Loucy (cell line): ENCODE data around the gene GAREM2.

Experiments
- H2AFZ ChIP-seq: fragments of 200-600 bp; sonication (generic); 2 replicates; pipeline ENCODE4 v1.6.0; 2016; ENCODE audit warnings: antibody characterized with exemption, mild to moderate bottlenecking, low read length, moderate library complexity
- H3F3A ChIP-seq: fragments of 200-600 bp; 2 replicates; pipeline ENCODE4 v1.6.0; 2016; ENCODE audit warnings: antibody characterized with exemption, low read depth, mild to moderate bottlenecking
- H3K27me3 ChIP-seq: fragments of 200-600 bp; sonication (generic); 2 replicates; pipeline ENCODE4 v1.6.1; 2014; ENCODE audit warnings: low read length, mild to moderate bottlenecking; ENCODE audit not compliant: insufficient read depth, poor library complexity, severe bottlenecking
- H3K36me3 ChIP-seq: fragments of 200-600 bp; sonication (generic); 2 replicates; pipeline ENCODE4 v1.6.1; 2016; ENCODE audit warnings: low read length; ENCODE audit not compliant: insufficient read depth
- H3K4me1 ChIP-seq: fragments of 200-600 bp; sonication (generic); 2 replicates; pipeline ENCODE4 v1.5.1; 2014; ENCODE audit warnings: low read length, mild to moderate bottlenecking; ENCODE audit not compliant: insufficient read depth, poor library complexity, severe bottlenecking
- H3K4me2 ChIP-seq: fragments of 200-600 bp; sonication (generic); 2 replicates; pipeline ENCODE4 v1.6.0; 2014; ENCODE audit warnings: antibody characterized with exemption, low read length, low read depth, mild to moderate bottlenecking; ENCODE audit not compliant: poor library complexity, severe bottlenecking
- H3K4me3 ChIP-seq: fragments of 200-600 bp; sonication (generic); 2 replicates; pipeline ENCODE4 v1.5.1; 2014; ENCODE audit warnings: low read length, mild to moderate bottlenecking, mixed read lengths; ENCODE audit not compliant: poor library complexity, severe bottlenecking
- H3K79me2 ChIP-seq: fragments of 200-600 bp; sonication (generic); 2 replicates; pipeline ENCODE4 v1.6.1; 2014; ENCODE audit warnings: low read length; ENCODE audit not compliant: insufficient read depth
- H3K9ac ChIP-seq: fragments of 200-600 bp; sonication (generic); 2 replicates; pipeline ENCODE4 v1.6.0; 2014; ENCODE audit warnings: mild to moderate bottlenecking, low read depth, low read length, moderate library complexity; ENCODE audit not compliant: poor library complexity, severe bottlenecking
- H3K9me2 ChIP-seq: fragments of 200-600 bp; sonication (generic); replicated peaks from 2 replicates; pipeline ENCODE4 v1.6.1; 2016; ENCODE audit warnings: low read depth, low read length, mixed read lengths
- H3K9me3 ChIP-seq: fragments of 200-600 bp; sonication (generic); 2 replicates; pipeline ENCODE4 v1.6.1; 2014; ENCODE audit warnings: mild to moderate bottlenecking, antibody characterized with exemption, low read length, low read depth; ENCODE audit not compliant: insufficient read depth
- H4K20me1 ChIP-seq: fragments of 200-600 bp; sonication (generic); 2 replicates; pipeline ENCODE4 v1.6.0; 2014; ENCODE audit warnings: antibody characterized with exemption, low read length, mild to moderate bottlenecking; ENCODE audit not compliant: insufficient read depth, poor library complexity, severe bottlenecking
- EZH2phosphoT487 ChIP-seq: fragments of 200-600 bp; IDR thresholded peaks from 2 replicates; pipeline ENCODE4 v1.6.1; 2018; ENCODE audit warnings: antibody characterized with exemption, mild to moderate bottlenecking, moderate library complexity, borderline replicate concordance
- TF ChIP-seq, protein P1 (sequence below): fragments of 200-600 bp; sonication (generic); conservative IDR thresholded peaks from 2 replicates; pipeline ENCODE4 v1.5.1; 2014; ENCODE audit warnings: mild to moderate bottlenecking, antibody characterized with exemption, low read length

The GAREM2 gene

DNA sequence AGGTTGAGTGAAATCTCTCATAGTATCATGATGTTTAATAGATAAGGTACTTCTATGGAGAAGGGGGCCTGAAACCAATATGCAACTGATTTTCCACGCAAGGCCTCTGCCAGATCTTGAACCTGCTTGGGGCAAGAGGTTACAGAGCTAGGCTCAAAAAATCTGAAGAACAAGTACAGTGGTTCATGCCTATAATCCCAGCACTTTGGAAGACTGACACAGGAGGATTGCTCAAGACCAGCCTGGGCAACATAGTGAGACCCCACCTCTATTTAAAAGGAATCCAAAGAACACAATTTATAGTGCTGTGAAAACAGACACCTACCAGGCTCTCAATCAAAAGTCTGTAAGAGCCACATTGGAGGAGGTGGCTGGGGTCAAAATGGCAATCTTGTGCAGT lies 42.9 kb downstream of the GAREM2 start:
- H4K20me1 ChIP-seq, result no peaks in the 10 kb centered on the region
- no peaks in the 10 kb centered on the region for H3K79me2 ChIP-seq
- no peaks in the 10 kb centered on the region for H3K27me3 ChIP-seq
- H3K36me3 ChIP-seq, result peaks cover 81% of the 10 kb centered on the region
- no peak overlapping the region for H3K9ac ChIP-seq
- H3K4me2 ChIP-seq, result no peak overlapping the region
- TF ChIP-seq, protein P1, sequence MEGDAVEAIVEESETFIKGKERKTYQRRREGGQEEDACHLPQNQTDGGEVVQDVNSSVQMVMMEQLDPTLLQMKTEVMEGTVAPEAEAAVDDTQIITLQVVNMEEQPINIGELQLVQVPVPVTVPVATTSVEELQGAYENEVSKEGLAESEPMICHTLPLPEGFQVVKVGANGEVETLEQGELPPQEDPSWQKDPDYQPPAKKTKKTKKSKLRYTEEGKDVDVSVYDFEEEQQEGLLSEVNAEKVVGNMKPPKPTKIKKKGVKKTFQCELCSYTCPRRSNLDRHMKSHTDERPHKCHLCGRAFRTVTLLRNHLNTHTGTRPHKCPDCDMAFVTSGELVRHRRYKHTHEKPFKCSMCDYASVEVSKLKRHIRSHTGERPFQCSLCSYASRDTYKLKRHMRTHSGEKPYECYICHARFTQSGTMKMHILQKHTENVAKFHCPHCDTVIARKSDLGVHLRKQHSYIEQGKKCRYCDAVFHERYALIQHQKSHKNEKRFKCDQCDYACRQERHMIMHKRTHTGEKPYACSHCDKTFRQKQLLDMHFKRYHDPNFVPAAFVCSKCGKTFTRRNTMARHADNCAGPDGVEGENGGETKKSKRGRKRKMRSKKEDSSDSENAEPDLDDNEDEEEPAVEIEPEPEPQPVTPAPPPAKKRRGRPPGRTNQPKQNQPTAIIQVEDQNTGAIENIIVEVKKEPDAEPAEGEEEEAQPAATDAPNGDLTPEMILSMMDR, result no peak
- no peak for TF ChIP-seq EZH2phosphoT487
- no peaks in the 10 kb centered on the region for H3K9me3 ChIP-seq
- H3K4me1 ChIP-seq, result no peaks in the 10 kb centered on the region
- H3F3A ChIP-seq, result no peaks in the 10 kb centered on the region
- no peaks in the 10 kb centered on the region for H3K9me2 ChIP-seq
- H2AFZ ChIP-seq, result no peak overlapping the region
- no peak overlapping the region for H3K4me3 ChIP-seq

DNA sequence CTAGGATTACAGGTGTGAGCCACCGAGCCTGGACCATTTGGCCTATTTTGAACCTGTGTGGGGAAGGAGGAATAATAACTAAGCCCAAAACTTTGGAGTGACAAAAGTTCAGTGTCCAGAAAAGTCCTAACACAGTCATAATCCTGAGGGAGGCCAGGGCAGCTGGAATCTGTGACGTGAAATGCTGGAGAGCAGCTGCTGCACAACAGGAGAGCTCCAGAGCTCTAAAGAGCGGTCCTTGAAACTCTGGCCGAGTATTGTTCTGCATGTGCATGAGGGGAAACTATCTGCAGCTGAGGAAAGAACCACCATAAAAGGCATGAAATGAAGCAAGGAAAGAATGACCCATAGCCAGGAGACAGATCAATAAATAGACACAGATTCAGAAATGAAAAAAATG lies 43.7 kb downstream of the GAREM2 start:
- H3K4me1 ChIP-seq, result no peaks in the 10 kb centered on the region
- H3K36me3 ChIP-seq, result peaks cover 78% of the 10 kb centered on the region
- no peak overlapping the region for H3K9ac ChIP-seq
- TF ChIP-seq, protein P1, result no peak
- no peak for TF ChIP-seq EZH2phosphoT487
- H4K20me1 ChIP-seq, result no peaks in the 10 kb centered on the region
- no peaks in the 10 kb centered on the region for H3K9me3 ChIP-seq
- no peak overlapping the region for H3K4me2 ChIP-seq
- no peaks in the 10 kb centered on the region for H3K79me2 ChIP-seq
- no peak overlapping the region for H2AFZ ChIP-seq
- no peak overlapping the region for H3K4me3 ChIP-seq
- H3K9me2 ChIP-seq, result no peaks in the 10 kb centered on the region
- no peaks in the 10 kb centered on the region for H3F3A ChIP-seq
- no peaks in the 10 kb centered on the region for H3K27me3 ChIP-seq

DNA sequence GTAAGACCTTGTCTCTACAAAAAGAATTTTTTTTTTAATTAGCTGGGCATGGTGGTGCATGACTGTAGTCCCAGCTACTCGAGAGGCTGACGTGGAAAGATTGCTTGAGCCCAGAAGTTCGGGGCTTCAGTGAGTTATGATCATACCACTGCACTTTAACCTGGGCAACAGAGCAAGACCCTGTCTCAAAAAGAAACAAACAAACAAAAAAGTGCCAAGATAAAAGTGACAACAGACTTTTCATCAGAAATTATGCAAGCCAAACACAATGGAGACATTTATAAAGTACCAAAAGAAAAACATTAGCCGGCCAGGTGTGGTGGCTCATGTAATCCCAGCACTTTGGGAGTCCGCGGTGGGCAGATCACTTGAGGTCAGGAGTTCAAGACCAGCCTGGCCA lies 44.8 kb downstream of the GAREM2 start:
- no peak overlapping the region for H3K4me2 ChIP-seq

More for the DNA sequence above, 44.8 kb downstream of the GAREM2 start:
- H3F3A ChIP-seq, result no peaks in the 10 kb centered on the region
- H3K9me2 ChIP-seq, result no peaks in the 10 kb centered on the region
- no peaks in the 10 kb centered on the region for H4K20me1 ChIP-seq
- no peak overlapping the region for H2AFZ ChIP-seq
- H3K9ac ChIP-seq, result no peak overlapping the region
- peaks cover 73% of the 10 kb centered on the region for H3K36me3 ChIP-seq
- H3K4me3 ChIP-seq, result no peak overlapping the region
- H3K27me3 ChIP-seq, result no peaks in the 10 kb centered on the region
- H3K4me1 ChIP-seq, result no peaks in the 10 kb centered on the region
- H3K79me2 ChIP-seq, result no peaks in the 10 kb centered on the region
- H3K9me3 ChIP-seq, result no peaks in the 10 kb centered on the region
- TF ChIP-seq, protein P1, result no peak
- TF ChIP-seq EZH2phosphoT487, result no peak
